ENCODE results near the gene PSORS1C1. TPM values are rescaled to one million over a fixed set of nuclear protein-coding genes. Genes with fewer than 3 reads are reported as not detected.

PSORS1C1 gene
- total and polyA plus RNA-seq, 2 donors (not counting 1 experiment from before 2014, with no cell fraction given), result 0.40 to 0.66 TPM

- Histone ChIP-seq H4K20me1 (ENCODE audit: control insufficient read depth, extremely low read depth, insufficient read depth, low read length) (no peaks in the 10 kb centered on the region), H3K27ac (ENCODE audit: insufficient read depth, low read length) (no peak overlapping the region), H3K4me3 (replicated peaks in 1 of 4; ENCODE audit: control extremely low read depth in 1 of 4, insufficient read depth in 1 of 4, low read depth in 3 of 4, low read length in 4 of 4) (no peak overlapping the region), H3K9me3 (ENCODE audit: control insufficient read depth, insufficient read depth, low read depth, low read length) (no peaks in the 10 kb centered on the region), H2AFZ (ENCODE audit: low read length) (peak overlapping the region; percentile 24), H3K79me2 (ENCODE audit: control insufficient read depth, insufficient read depth, low read length) (no peaks in the 10 kb centered on the region), H3K4me1 (ENCODE audit: control insufficient read depth, extremely low read depth, insufficient read depth, low read length) (peaks cover 11% of the 10 kb centered on the region), H3K4me2 (ENCODE audit: extremely low read depth, insufficient read depth, low read length) (no peak overlapping the region), H3K36me3 (ENCODE audit: control insufficient read depth, insufficient read depth, low read length) (no peaks in the 10 kb centered on the region), H3K9ac (ENCODE audit: insufficient read depth, low read length) (no peak overlapping the region), H3K27me3 (ENCODE audit: control insufficient read depth, insufficient read depth, low read length) (no peaks in the 10 kb centered on the region)
- no peak for DNase-seq (ENCODE audit: low read depth in 2 of 2)
- TF ChIP-seq CTCF (conservative IDR thresholded peaks at IDR 0.05 in 1 of 2, IDR thresholded peaks at IDR 0.05 in 1 of 2; ENCODE audit: low read depth in 1 of 2, low read length in 2 of 2), result no peak
- TF ChIP-seq EZH2 (IDR thresholded peaks at IDR 0.05; ENCODE audit: low read length, missing control alignments), result no peak
Measured at GRCh38 chr6:31178143-31179041, 63.8 kb downstream of the PSORS1C1 start.

GRCh38 chr6:31179042-31179386 lies 64.4 kb downstream of the PSORS1C1 start:
- Histone ChIP-seq H3K27me3 (ENCODE audit: control insufficient read depth, insufficient read depth, low read length) (no peaks in the 10 kb centered on the region), H3K9me3 (ENCODE audit: control insufficient read depth, insufficient read depth, low read depth, low read length) (no peaks in the 10 kb centered on the region), H3K27ac (ENCODE audit: insufficient read depth, low read length) (no peak overlapping the region), H4K20me1 (ENCODE audit: control insufficient read depth, extremely low read depth, insufficient read depth, low read length) (no peaks in the 10 kb centered on the region), H3K4me2 (ENCODE audit: extremely low read depth, insufficient read depth, low read length) (no peak overlapping the region), H2AFZ (ENCODE audit: low read length) (peak overlapping the region; percentile 24), H3K9ac (ENCODE audit: insufficient read depth, low read length) (no peak overlapping the region), H3K36me3 (ENCODE audit: control insufficient read depth, insufficient read depth, low read length) (no peaks in the 10 kb centered on the region), H3K79me2 (ENCODE audit: control insufficient read depth, insufficient read depth, low read length) (no peaks in the 10 kb centered on the region), H3K4me1 (ENCODE audit: control insufficient read depth, extremely low read depth, insufficient read depth, low read length) (peaks cover 11% of the 10 kb centered on the region), H3K4me3 (replicated peaks in 1 of 4; ENCODE audit: control extremely low read depth in 1 of 4, insufficient read depth in 1 of 4, low read depth in 3 of 4, low read length in 4 of 4) (no peak overlapping the region)
- no peak for DNase-seq (ENCODE audit: low read depth in 2 of 2)
- no peak for TF ChIP-seq EZH2 (IDR thresholded peaks at IDR 0.05; ENCODE audit: low read length, missing control alignments)
- TF ChIP-seq CTCF (conservative IDR thresholded peaks at IDR 0.05 in 1 of 2, IDR thresholded peaks at IDR 0.05 in 1 of 2; ENCODE audit: low read depth in 1 of 2, low read length in 2 of 2), result no peak

- Histone ChIP-seq H2AFZ (ENCODE audit: low read length) (no peak overlapping the region), H3K9ac (ENCODE audit: insufficient read depth, low read length) (no peak overlapping the region), H3K27ac (ENCODE audit: insufficient read depth, low read length) (no peak overlapping the region), H3K27me3 (ENCODE audit: control insufficient read depth, insufficient read depth, low read length) (no peaks in the 10 kb centered on the region), H3K36me3 (ENCODE audit: control insufficient read depth, insufficient read depth, low read length) (no peaks in the 10 kb centered on the region), H3K4me3 (replicated peaks in 1 of 4; ENCODE audit: control extremely low read depth in 1 of 4, insufficient read depth in 1 of 4, low read depth in 3 of 4, low read length in 4 of 4) (peak overlapping the region in 2 of 4 experiments; percentile 43 to 53), H3K4me1 (ENCODE audit: control insufficient read depth, extremely low read depth, insufficient read depth, low read length) (peaks cover 11% of the 10 kb centered on the region), H3K4me2 (ENCODE audit: extremely low read depth, insufficient read depth, low read length) (no peak overlapping the region), H3K79me2 (ENCODE audit: control insufficient read depth, insufficient read depth, low read length) (no peaks in the 10 kb centered on the region), H3K9me3 (ENCODE audit: control insufficient read depth, insufficient read depth, low read depth, low read length) (no peaks in the 10 kb centered on the region), H4K20me1 (ENCODE audit: control insufficient read depth, extremely low read depth, insufficient read depth, low read length) (no peaks in the 10 kb centered on the region)
- no peak for DNase-seq (ENCODE audit: low read depth in 2 of 2)
- TF ChIP-seq EZH2 (IDR thresholded peaks at IDR 0.05; ENCODE audit: low read length, missing control alignments), result no peak
Measured at GRCh38 chr6:31179896-31180295, 65.3 kb downstream of the PSORS1C1 start.
